ENCODE measurements around the gene MCL1.
"Not testable (repeated sequence)": the region's sequence is repeated elsewhere in the genome, so short reads cannot be mapped to it uniquely, and the experiment has no call there.

Gene MCL1

DNA sequence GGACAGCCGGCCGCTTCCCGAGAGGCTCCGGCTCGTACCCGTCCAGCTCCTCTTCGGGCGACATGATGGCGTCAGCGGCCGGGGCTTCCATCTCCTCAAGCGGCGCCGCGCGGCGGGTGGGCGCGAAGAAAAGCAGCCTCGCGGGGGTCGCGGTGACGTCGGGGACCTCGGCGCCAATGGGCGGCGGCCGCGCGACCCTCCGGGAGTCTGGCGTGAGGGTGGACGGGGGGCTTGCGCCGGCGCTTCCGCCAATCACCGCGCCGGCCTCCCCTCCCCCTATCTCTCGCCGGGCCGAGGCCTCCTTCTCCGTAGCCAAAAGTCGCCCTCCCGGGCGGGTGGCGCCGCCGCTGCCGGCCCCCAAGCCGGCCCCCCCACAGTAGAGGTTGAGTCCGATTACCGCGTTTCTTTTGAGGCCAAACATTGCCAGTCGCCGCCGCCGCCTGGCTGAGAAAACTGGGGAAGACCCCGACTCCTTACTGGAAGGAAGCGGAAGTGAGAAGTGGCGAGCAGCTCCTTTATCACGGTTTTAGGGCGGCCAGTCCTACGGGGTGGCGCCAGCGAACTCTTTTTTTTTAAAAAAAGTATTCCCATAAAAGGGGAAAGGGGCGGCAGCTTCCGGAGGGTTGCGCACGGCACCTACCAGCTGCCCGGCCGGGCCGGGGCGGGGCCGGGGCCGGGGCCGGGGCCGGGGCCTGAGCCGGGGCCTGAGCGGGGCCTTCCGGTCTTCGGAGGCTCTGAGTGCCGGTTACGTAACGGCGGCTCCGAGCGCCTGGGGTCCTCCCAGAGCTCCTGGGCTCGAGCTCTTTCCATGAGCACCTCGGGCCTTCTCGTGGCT is at the start of gene MCL1:
Gene MCL1, minus strand, starts transcription at position 501 of the 835 bp plus-strand sequence. Its CDS starts 80 bp downstream, at position 421.
- peak; percentile 83 for DNase-seq

DNA sequence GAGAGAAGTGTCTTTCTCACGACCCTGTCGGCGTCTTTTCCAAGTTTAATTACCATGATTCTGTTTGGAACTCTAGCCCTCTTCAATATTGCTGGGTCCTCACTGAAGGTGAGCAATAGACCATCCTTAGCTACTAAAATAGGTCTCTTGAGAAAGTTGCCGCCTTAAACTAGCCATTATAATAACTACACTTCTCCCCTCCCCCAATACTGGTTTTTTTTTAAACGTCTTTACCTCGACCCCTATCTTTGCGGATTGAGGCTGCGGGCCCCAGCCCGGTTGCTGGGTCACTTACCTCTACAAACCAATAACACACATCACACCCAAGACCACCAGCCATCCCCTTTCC is 49.3 kb upstream of the MCL1 start:
- DNase-seq: no peak

DNA sequence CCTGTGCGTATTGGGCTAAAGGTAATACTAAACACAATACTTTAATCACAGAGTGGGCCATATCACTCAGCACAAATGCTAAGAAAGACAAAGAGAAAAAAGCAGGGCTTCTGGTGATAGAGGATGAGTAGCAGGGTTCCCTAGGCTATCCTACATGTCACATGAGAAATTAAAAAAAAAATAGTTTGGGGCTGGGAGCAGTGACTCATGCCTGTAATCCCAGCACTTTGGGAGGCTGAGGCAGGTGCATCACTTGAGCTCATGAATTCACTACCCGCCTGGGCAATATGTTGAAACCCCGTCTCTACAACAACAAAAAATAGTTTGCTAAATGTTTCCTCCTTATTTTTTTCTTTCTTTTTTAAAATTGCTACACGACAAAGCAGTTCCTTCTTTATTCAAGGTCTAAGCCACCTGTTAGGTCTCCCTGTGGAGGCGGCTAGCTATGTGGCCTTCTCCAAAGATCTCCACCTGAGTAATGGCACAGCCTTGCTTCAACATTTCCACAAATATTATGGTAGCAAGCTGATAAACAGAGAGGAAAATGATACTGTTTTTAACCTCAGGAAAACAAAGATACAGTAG is 48.5 kb upstream of the MCL1 start:
- no peak for DNase-seq

DNA sequence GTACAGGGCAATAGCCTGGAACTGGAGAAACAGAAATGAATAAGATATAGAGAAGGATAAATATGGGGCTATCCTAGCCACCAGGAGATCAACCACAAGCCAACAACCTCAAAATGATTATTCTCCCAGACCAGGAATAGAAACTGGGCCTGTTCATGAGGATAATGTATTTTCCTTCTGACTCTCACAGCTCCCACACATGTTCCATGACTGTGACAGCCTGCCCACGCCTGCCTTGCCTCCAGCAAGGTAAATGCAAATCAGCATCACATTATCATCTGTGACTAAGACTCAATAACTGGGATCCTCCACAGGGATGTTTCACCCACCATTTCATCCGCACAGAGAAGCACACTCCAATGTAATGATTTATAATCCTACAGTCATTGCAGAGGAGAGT is 46.7 kb upstream of the MCL1 start:
- no peak for DNase-seq

DNA sequence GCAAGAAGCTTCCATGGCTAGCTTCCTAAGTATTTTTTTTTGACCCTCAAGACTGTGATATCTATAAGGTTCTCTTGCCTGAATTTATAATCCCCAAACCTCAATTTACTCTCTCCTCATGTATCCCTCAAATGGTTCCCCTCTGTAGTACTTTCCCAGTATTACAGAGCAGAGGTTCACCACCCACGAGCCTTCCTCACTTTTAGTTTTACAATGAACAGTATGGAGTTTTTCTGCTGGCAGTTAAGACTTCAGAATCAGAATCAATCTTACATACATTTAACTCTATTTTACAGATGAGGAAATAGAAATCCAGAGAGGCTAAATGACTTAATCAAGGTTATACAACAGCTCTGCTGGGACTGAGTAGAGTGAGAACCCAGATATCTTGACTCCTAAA is 45.1 kb upstream of the MCL1 start:
- DNase-seq: not testable (repeated sequence)

DNA sequence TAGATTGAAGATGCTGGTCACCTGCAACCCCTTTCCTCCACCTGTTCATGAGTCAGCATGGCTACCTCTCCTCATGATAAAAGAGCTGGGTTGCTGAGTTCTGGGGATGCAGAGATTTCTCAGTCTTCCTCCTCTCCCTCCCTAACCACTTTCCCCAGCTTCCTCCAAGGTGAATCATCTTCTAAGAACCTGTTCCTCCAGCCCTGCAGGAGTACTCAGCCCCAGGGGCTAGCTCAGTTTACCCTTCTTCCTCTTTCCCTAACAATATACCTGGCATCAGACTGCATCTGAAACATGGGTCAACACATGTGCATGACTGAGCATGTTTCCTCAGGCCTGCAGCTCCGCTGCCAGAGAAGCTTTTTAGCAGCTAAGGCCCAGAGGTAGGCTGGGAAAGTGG is 44.7 kb upstream of the MCL1 start:
- not testable (repeated sequence) for DNase-seq

DNA sequence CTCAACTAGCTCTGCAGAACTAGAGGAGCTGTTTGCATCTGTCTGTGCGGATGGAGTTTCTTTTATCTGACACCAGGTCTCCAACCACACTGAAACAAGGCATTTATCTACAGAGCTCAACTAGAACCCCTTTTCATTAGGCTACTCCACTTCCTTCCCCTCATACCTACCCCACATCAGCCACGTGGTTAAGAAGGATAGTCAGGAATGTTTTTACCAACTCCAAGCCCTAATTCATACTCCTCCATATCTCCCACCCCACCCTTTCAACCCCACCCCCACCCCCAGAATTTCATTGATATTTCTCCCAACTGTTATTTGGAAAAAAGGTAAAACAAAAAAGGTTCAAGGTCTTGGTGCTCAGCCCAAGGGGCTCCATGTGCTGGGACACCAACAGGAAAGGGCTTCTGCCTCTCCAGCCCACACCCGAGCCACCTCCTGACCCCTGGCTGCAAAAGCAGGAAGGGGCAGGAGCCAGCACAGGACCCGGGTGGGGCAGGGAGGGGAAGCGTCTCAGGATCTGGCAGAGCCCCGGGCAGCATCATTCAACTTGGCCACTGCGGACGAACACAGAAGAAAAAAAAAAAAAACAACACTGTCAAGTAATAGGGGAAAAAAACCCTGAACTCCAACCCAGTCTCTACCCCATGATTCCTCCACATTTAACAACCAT is 43.0 kb upstream of the MCL1 start:
- no peak for DNase-seq

DNA sequence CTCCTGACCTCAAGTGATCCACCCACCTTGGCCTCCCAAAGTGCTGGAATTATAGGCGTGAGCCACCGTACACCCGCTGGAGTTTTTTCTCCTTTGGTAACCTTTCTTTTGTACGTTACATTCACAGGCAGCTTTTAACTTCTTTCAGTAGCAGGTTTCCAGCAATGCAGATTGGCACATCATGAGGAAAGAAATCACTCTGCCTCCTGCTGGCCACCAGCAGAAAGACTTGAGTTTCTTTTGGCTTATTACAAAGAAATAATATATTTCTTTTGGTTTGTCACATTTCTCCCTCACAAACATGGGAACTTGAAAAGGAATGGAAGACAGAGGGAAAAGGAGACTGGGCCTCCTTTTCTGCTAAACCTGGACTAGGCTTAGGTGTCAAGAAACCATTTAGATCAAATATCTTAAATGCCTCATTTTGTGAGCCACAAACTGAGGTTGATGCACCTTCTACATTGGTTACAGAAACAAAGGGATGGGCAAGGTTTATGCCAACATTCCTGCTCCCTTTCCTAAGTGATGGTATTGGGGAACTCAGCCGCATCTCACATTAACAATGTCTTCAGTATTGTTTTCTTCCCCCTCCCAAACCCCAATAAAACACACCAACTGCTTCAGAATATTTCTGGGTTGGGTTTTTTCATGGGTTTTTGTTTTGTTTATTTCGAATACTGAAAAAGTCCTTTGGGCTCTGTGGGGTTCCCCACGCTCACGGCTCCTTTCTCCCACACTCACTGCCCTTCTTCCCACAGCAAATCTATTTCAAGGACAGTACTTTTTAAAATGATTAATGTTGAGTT is 42.3 kb upstream of the MCL1 start:
- no peak for DNase-seq

DNA sequence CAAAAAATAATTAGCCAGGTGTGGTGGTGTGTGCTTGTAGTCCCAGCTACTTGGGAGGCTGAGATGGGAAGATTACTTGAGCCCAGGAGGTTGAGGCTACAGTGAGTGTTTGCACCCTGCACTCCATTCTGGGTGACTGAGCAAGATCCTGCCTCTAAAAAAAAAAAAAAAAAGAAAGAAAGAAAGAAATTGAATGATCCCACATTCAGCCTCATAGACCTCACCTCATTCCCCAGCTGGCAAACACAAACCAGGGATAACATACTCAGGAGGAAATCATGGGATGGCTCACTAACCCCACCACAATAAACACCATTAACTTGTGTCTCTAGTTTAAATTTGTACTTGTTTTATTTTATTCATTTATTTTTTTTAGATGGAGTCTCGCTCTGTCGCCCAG is 41.5 kb upstream of the MCL1 start:
- no peak for DNase-seq

DNA sequence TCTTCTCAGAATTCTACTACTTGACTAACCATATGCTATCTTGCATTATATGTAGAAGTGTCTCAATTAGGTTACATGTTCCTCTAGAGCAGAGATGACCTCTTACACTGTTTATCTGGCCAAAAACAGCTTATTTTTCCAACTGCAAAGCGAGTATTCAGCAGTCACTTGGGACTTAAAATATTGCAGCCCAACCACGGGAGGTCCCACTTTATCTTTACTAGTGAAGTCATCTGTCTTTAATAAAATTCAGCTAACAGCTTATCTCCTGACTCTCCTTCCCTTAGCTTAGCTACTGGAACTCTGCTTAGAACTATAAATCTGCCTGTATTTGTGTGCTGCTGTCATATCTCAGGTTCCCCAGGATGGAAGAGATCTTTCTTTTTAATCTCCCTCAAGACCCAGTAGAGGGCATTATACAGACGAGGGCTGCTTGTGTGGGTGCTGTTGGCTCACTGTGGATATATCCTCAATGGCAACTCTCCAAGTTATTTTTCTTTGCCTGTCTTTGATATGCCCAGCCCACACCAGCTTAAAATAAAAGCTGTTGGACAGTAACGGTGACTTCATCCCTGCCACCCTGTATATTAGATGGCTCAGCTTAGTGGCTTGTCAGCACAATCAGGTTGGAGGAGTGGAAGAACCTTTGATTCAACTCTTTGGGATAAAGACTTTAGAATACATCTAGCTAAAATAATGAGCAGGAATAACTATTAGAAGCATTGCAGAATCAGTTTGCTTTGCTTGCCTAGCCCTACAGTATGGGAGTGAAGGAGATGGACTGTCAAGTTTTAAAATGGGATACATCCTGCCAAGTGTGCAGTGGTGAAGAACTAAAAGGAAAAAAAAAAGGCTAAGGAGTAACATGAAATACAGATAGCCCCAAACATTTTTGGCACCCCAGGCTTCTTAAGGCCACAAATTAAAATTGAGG is 40.4 kb upstream of the MCL1 start:
- no peak for DNase-seq

DNA sequence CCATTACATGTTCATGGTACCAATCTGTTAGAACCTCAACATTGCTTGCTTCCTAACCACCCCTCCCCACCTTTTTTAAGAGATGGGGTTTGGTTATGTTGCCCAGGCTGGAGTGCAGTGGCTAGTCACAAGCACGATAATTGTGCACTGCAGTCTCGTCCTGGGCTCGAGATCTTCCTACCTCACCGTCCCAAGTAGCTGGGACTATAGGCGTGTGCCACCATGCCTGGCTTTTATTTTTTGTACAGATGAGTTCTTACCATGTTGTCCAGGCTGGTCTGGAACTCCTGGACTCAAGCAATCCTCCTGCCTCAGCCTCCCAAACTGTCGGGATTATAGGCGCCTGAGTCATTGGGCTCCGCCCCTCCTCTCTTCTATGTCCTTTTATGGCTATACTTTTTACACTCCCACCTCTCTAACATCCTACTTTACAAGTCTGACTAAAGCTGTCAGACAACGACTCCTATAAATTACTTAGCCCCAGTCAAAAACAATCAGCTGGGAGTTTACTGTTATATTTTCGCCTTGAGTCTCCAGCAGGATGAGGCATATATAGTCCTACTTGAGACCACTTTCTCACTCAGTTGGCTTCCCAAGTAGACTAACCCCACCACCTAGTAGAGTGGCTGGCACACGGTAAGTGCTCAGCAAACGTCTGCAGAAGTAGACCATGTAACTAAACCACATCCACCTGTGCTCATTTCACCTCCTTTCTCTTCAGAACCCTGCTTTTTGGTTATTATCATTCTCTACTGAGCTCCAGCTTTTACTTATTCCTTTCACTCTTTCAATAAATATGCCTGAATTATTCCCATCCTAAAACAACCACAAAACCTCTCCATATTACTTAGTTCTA is 36.2 kb upstream of the MCL1 start:
- DNase-seq: no peak

DNA sequence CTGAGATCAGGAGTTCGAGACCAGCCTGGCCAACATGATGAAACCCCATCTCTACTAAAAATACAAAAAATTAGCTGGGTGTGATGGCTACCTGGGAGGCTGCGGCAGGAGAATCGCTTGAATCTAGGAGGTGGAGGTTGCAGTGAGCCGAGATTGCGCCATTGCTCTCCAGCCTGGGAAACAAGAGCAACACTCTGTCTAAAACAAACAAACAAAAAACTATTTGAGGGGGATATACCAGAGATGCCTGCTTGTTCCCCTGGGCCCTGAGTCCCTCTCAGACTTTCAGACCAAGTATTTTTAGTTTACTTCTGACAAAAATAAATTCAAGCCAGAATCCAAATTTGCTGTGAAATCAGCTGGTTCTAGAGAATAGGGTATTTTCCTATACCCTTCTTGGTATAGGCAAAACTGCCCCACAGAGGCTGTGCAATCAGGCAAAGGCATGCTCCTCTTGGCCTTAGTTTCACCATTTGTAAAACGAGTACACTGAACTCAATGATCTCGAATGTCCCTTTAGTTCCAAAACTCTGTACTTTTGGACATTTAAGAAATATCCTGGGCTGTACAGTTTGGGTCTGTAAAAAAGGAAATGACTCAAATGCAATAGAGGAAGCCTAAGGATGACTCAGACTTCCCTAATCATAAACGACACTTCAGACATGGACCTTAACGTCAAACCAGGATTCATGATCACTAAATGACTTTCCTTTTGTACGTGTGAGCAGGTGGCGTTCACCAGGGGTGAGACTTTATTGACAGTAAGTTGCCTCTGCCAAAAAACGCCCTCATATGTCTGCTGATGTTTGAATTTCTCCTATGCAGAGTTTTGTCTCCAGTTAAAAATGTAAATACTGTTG is 33.9 kb upstream of the MCL1 start:
- no peak for DNase-seq

DNA sequence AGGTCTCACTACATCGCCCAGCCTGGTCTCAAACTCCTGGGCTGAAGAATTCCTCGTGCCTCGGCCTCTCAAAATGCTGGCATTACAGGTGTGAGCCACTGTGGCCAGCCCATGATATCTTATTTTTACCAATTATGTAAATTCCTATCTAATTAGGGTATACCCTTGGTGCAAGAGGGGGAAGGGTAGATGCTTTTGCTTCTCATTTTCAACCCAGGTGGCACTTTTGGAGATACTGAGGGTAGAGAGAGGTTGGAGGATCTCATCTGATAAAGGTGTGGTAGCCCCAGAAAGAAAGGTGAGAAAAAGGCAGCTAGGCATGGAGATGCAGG is 32.6 kb upstream of the MCL1 start:
- DNase-seq: no peak

DNA sequence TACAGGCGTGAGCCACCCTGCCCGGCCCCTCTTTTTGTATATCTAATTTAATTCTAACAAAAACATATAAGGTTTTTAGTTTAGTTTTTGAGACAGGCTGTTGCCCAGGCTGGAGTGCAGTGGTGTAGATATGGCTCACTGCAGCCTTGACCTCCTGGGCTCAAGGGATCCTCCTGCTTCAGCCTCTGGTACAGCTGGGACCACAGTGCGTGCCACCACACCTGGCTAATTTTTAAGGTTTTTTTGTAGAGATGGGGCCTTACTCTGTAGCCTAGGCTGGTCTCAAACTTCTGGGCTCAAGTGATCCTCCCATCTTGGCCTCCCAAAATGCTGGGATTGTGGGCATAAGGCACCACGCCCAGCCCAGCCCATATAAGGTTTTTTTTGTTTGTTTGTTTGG is 31.2 kb upstream of the MCL1 start:
- DNase-seq: no peak

DNA sequence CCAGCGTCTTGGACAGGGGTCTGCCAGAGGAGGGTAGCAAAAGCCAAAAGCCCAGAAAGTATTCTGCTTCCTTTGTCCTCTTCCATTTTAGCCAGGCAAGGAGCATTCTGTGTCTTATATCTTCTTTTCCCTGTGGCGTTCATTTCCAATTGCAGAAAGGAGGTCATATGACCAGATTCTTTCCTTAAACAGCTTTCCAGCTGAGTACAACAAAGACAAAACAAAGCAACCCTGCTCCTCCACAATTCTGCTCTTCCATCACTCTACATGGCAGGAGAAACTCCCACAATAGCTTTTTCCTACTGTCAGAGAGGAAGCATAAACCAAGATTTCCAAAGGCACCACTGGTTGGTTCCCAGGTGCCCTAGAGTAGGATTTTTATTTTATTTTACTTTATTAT is 30.3 kb upstream of the MCL1 start:
- DNase-seq: no peak

DNA sequence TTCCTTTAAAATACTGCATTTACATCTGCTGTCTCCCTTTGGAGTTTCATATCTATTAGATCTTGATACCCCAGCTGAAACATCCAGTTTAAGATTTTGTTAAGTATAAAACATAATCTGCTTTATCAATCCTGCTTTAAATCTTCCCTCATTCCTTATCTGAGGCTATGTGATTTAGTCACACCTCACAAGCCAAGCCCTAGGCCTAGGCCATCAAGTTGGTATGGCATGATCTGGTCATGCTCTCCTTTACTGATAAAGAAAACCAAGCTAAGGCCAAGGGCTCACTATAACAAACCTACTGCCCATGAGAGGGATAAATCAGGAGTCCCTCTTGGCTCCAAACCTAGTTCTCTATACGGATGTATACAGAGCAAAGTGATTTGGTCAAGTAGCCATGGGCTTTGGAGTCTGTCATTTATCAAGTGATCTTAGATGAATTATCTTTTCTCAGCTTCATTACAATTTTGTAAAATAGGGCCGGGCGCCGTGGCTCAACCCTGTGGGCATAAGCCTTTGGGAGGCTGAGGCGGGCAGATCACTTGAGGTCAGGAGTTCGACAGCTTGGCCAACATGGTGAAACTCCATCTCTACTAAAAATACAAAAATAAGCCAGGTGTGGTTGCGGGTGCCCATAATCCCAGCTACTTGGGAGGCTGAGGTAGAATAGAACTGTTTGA is 27.2 kb upstream of the MCL1 start:
- no peak for DNase-seq

DNA sequence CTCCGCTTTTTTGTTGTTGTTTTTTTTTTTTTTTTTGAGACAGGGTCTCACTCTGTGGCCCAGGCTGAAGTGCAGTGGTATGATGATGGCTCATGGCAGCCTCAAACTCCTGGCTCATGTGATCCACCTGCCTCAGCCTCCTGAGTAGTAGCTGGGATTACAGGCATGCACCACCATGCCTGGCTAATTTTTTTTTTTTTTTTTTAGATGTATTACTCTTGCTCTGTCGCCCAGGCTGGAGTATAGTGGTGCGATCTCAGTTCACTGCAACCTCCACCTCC is 26.0 kb upstream of the MCL1 start:
- DNase-seq: not testable (repeated sequence)

DNA sequence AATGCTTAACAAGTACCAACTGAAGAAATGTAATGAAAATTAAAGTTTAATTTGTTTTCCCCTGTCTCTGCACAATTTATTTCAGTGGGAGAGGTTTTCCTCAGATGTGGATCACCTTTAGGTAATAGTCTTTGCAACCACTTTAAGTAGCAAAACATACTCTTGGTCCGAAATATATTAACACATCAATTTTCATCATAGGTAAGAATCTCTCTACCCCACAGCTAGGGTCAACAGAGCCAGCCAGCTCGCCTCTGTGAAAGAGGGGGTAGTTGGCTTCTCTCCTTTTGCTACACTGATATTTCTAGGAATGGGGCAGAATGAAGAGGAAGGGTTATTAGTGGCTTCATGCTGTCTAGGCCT is 24.8 kb upstream of the MCL1 start:
- no peak for DNase-seq

DNA sequence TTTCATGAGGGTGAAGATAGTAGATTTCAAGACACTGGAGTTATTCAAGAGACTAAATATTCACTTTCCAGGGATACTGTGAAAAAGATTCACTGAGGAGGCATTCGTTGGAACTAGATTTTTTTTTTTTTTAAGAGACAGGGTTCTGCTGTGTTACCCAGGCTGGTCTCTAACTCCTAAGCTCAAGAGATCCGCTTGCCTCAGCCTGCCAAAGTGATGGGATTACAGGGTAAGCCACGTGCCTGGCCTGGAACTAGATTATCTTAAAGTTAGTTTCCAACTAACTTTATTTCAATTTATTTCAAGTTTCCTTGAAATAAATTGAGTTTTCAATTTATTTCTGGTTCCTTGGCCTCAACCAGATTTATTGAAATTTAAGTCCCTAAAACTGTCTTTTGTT is 24.3 kb upstream of the MCL1 start:
- no peak for DNase-seq

DNA sequence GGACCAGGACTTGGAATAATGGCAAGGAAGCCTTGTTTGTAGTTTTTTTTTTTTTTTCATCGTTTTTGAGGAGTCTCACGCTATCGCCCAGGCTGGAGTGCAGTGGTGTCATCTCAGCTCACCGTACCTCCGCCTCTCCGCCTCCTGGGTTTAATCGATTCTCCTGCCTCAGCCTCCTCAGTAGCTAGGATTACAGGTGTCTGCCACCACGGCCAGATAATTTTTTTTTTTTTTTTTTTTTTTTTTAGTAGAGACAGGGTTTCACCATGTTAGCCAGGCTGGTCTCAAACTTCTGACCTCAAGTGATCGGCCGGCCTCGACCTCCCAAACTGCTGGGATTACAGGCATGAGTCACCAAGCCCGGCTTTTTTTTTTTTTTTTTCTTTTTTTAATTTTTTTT is 23.0 kb upstream of the MCL1 start:
- not testable (repeated sequence) for DNase-seq

All from activated CD4-positive, CD25-positive, alpha-beta regulatory T cell treated with anti-CD3 and anti-CD28 coated beads, Interleukin-2, amount 50 U/mL, for 72 hours (primary cell).